A673 (cell line): ENCODE results near the gene ZNF827. TPM values are rescaled to one million over a fixed set of nuclear protein-coding genes. Genes with fewer than 3 reads are reported as not detected.

Experiments
- BruUV-seq: library from RNA; stranded (reverse); fragments of 400-500 nt; replicated peaks from 2 replicates; lab custom pipeline; 2021; lab: Mats Ljungman, UMichigan
- CTCF ChIA-PET: fragments of 300-600 bp; sonication (Branson Sonifier 250); formaldehyde crosslinking; loops from one replicate; lab custom pipeline; 2022; ENCODE audit warnings: antibody characterized with exemption; lab: Charles Lee
- POLR2A ChIA-PET: fragments of 300-600 bp; sonication (Branson Sonifier 250); formaldehyde crosslinking; loops from one replicate; lab custom pipeline; 2022; ENCODE audit warnings: antibody characterized with exemption; ENCODE audit not compliant: low non-redundant PET; lab: Charles Lee
- DNase-seq: peaks from one replicate; pipeline ENCODE4 v3.0.0-alpha.2; 2015; ENCODE audit warnings: low spot score
- H3K27ac ChIP-seq: fragments of 200-600 bp; sonication (generic); 2 replicates; pipeline ENCODE4 v1.5.1; 2016; ENCODE audit warnings: mixed run types, low read depth, mild to moderate bottlenecking, mixed read lengths, antibody characterized with exemption, low read length; ENCODE audit not compliant: poor library complexity, severe bottlenecking
- H3K27me3 ChIP-seq: fragments of 200-600 bp; sonication (generic); replicated peaks from 2 replicates; pipeline ENCODE4 v1.6.1; 2017; ENCODE audit warnings: mixed run types, low read depth, mild to moderate bottlenecking, mixed read lengths, antibody characterized with exemption, low read length; ENCODE audit not compliant: insufficient read depth, poor library complexity
- H3K36me3 ChIP-seq: fragments of 200-600 bp; sonication (generic); 2 replicates; pipeline ENCODE4 v1.6.1; 2016; ENCODE audit warnings: mixed run types, mild to moderate bottlenecking, mixed read lengths, antibody characterized with exemption, low read length; ENCODE audit not compliant: insufficient read depth, poor library complexity, severe bottlenecking
- H3K4me1 ChIP-seq: fragments of 200-600 bp; sonication (generic); 2 replicates; pipeline ENCODE4 v1.6.1; 2017; ENCODE audit warnings: mixed run types, mild to moderate bottlenecking, mixed read lengths, antibody characterized with exemption, low read length; ENCODE audit not compliant: insufficient read depth, poor library complexity, severe bottlenecking
- H3K4me3 ChIP-seq: fragments of 200-600 bp; sonication (generic); 2 replicates; pipeline ENCODE4 v1.5.1; 2016; ENCODE audit warnings: low read depth, mixed run types, mild to moderate bottlenecking, mixed read lengths, low read length; ENCODE audit not compliant: poor library complexity, severe bottlenecking
- H3K9me3 ChIP-seq: fragments of 200-600 bp; sonication (generic); 2 replicates; pipeline ENCODE4 v1.6.1; 2016; ENCODE audit warnings: mixed run types, low read depth, mild to moderate bottlenecking, mixed read lengths, antibody characterized with exemption, low read length; ENCODE audit not compliant: poor library complexity, severe bottlenecking
- CTCF ChIP-seq: fragments of 300-800, 200-600 bp; sonication (generic); conservative IDR thresholded peaks from 2 replicates; pipeline ENCODE4 v1.5.1; 2017; ENCODE audit warnings: low read depth, mild to moderate bottlenecking, antibody characterized with exemption, low read length, moderate library complexity, mixed read lengths
- EZH2 ChIP-seq: fragments of 200-600 bp; sonication (generic); IDR thresholded peaks from 2 replicates; pipeline ENCODE4 v1.6.1; 2017; ENCODE audit warnings: borderline replicate concordance, low read depth, mild to moderate bottlenecking, mixed read lengths, antibody characterized with exemption, low read length; ENCODE audit not compliant: poor library complexity, severe bottlenecking
- intact Hi-C: fragments of 100-400 bp; cut with micrococcal nuclease; formaldehyde crosslinking; loops from one replicate; pipeline ENCODE4 v1.10.0; 2022; ENCODE audit not compliant: unreplicated experiment
- total RNA-seq: library from RNA; stranded (reverse); gene quantifications from 2 replicates; pipeline ENCODE4 v1.2.3, GENCODE V29; 2021

The ZNF827 gene
- total RNA-seq, 1 experiment from 2014 or later: 20.0 TPM

DNA sequence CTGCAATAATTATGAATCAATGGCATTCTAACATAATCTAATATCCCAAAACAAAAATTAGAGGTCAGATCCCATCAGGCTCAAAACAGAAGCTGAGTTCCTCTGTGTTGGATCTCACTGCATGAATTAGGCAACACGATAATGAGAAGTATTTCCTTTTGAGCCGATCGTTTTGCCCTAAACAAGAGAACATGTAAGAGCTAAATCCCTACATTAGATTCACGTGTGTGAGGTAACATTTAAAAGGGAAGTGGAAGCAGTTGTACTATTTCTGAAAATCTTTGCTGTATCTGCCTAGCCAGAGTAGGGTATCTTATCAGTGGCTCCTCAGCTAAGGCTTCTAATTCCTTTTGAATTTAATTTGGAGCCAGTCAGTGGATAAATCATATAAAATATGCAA is 143.1 kb downstream of the ZNF827 start:
- Histone ChIP-seq H3K4me3 (no peak overlapping the region), H3K9me3 (no peaks in the 10 kb centered on the region), H3K36me3 (no peaks in the 10 kb centered on the region), H3K27me3 (no peaks in the 10 kb centered on the region), H3K4me1 (no peaks in the 10 kb centered on the region), H3K27ac (no peak overlapping the region)
- CTCF ChIA-PET: no interaction called here
- POLR2A ChIA-PET: no interaction called here
- DNase-seq: no peak
- intact Hi-C loops: no loop called here
- TF ChIP-seq EZH2 (no peak), CTCF (no peak)
- BruUV-seq: no TSS peak

GRCh38 chr4:145792429-145792828 is 146.2 kb downstream of the ZNF827 start:
- BruUV-seq: no TSS peak
- CTCF ChIA-PET: no interaction called here

DNA sequence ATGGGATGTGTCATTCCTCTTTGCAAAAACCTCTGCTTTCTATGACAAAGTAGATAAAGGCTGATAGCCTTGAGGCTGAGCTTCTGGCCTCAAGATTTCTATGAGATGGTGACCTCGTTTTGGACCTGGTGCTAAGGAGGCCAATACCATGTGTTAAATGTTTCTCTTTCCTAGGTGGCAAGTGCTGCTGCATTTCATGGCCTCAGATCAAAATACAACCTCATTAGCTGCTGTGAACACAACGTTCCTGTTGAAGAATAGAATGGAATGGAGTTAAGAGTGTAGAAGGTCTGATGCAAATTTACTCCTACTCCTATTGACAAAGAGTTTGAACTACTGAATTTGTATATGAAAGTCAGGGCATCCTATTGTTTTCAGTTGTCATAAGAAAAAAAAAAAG is 146.6 kb downstream of the ZNF827 start:
- H3K9me3 ChIP-seq: no peaks in the 10 kb centered on the region
- no peaks in the 10 kb centered on the region for H3K4me1 ChIP-seq
- ChIA-PET POLR2A (no interaction called here), CTCF (no interaction called here)
- no peak for DNase-seq
- TF ChIP-seq CTCF: no peak
- TF ChIP-seq EZH2: no peak
- H3K27me3 ChIP-seq: no peaks in the 10 kb centered on the region
- intact Hi-C loops: no loop called here
- no peak overlapping the region for H3K27ac ChIP-seq
- no TSS peak for BruUV-seq
- H3K4me3 ChIP-seq: no peak overlapping the region
- no peaks in the 10 kb centered on the region for H3K36me3 ChIP-seq

More at GRCh38 chr4:145792429-145792828, 146.2 kb downstream of the ZNF827 start:
- DNase-seq: no peak
- Histone ChIP-seq H3K27ac (no peak overlapping the region), H3K4me1 (no peaks in the 10 kb centered on the region), H3K9me3 (no peaks in the 10 kb centered on the region), H3K36me3 (no peaks in the 10 kb centered on the region), H3K4me3 (no peak overlapping the region), H3K27me3 (no peaks in the 10 kb centered on the region)
- TF ChIP-seq EZH2 (no peak), CTCF (no peak)
- intact Hi-C loops: no loop called here
- POLR2A ChIA-PET: no interaction called here
